Measurements from ENCODE around the gene NLRP12. TPM values are rescaled to one million over a fixed set of nuclear protein-coding genes. Genes with fewer than 3 reads are reported as not detected.
A peak's percentile ranks its signal among the peaks of the same experiment; 100 is the strongest.

NLRP12 gene
- total and polyA plus RNA-seq, 2 donors (not counting 3 experiments of a cell fraction or from before 2014, with no cell fraction given) = 0.46 to 0.73 TPM

- Histone ChIP-seq H3K27me3 (ENCODE audit: control insufficient read depth in 2 of 2, insufficient read depth in 2 of 2, low read length in 2 of 2) (no peaks in the 10 kb centered on the region), H3K36me3 (ENCODE audit: control insufficient read depth in 2 of 2, extremely low read depth in 1 of 2, insufficient read depth in 2 of 2, low read length in 2 of 2) (no peaks in the 10 kb centered on the region), H3K4me1 (ENCODE audit: control insufficient read depth, extremely low read depth, insufficient read depth, low read length) (peaks cover 15% of the 10 kb centered on the region), H4K20me1 (replicated peaks; ENCODE audit: control insufficient read depth, extremely low read depth, insufficient read depth, low read length) (no peaks in the 10 kb centered on the region), H3K4me2 (ENCODE audit: insufficient read depth, low read length) (peak overlapping the region; percentile 78), H2AFZ (ENCODE audit: low read depth, low read length) (peak overlapping the region; percentile 18), H3K4me3 (replicated peaks in 1 of 3; ENCODE audit: insufficient read depth in 1 of 3, low read depth in 1 of 3, low read length in 3 of 3) (peak overlapping the region in 1 of 3 experiments; percentile 7), H3K9ac (replicated peaks; ENCODE audit: extremely low read depth, insufficient read depth, low read length) (peak overlapping the region; percentile 98), H3K9me3 (replicated peaks; ENCODE audit: control insufficient read depth, insufficient read depth, low read length) (no peaks in the 10 kb centered on the region), H3K9me1 (replicated peaks; ENCODE audit: control insufficient read depth, extremely low read depth, insufficient read depth, low read length) (no peaks in the 10 kb centered on the region), H3K27ac (ENCODE audit: insufficient read depth, low read depth, low read length) (peak overlapping the region; percentile 100), H3K79me2 (ENCODE audit: control insufficient read depth, insufficient read depth, low read length) (peaks cover 24% of the 10 kb centered on the region)
- intact Hi-C loops (cut with micrococcal nuclease) (loop anchor here (1.0 to 5.0 kb wide), 10 partner anchors 12 to 595 kb away; partner anchors contain the start of genes CNOT3 and LENG9), dilution Hi-C loops (cut with MboI; ENCODE audit: extremely low pct_ligation_motif_present, low sequenced_read_pairs) (no loop called here)
- POLR2A ChIA-PET = interaction anchor here (1.2 to 1.6 kb wide), 4 partner anchors 12 to 270 kb away, joined by 3 to 7 read pairs (median 5); partner anchors contain the start of gene CNOT3
- DNase-seq (ENCODE audit: low read depth, low spot score) (no peak), FAIRE-seq (no peak)
- BruUV-seq (replicated peaks) = TSS peak; percentile 13
- CTCF ChIA-PET = interaction anchor here (1.0 to 3.6 kb wide), 11 partner anchors 12 to 163 kb away, joined by 3 to 29 read pairs (median 5); partner anchors contain the start of gene PRKCG
- TF ChIP-seq POLR2AphosphoS5 (IDR thresholded peaks at IDR 0.05; ENCODE audit: insufficient read depth, low read depth, low read length) = no peak
- TF ChIP-seq FOS (IDR thresholded peaks at IDR 0.05; ENCODE audit: borderline replicate concordance, insufficient read depth, low read length) = no peak
- no peak for TF ChIP-seq POLR2A (IDR thresholded peaks at IDR 0.05; ENCODE audit: low read depth, low read length)
- no peak for TF ChIP-seq GATA2 (IDR thresholded peaks at IDR 0.05; ENCODE audit: insufficient read depth, insufficient read length, low read depth, low read length)
- TF ChIP-seq, protein P1, sequence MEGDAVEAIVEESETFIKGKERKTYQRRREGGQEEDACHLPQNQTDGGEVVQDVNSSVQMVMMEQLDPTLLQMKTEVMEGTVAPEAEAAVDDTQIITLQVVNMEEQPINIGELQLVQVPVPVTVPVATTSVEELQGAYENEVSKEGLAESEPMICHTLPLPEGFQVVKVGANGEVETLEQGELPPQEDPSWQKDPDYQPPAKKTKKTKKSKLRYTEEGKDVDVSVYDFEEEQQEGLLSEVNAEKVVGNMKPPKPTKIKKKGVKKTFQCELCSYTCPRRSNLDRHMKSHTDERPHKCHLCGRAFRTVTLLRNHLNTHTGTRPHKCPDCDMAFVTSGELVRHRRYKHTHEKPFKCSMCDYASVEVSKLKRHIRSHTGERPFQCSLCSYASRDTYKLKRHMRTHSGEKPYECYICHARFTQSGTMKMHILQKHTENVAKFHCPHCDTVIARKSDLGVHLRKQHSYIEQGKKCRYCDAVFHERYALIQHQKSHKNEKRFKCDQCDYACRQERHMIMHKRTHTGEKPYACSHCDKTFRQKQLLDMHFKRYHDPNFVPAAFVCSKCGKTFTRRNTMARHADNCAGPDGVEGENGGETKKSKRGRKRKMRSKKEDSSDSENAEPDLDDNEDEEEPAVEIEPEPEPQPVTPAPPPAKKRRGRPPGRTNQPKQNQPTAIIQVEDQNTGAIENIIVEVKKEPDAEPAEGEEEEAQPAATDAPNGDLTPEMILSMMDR (IDR thresholded peaks at IDR 0.05; ENCODE audit: extremely low read depth in 1 of 2, insufficient read depth in 1 of 2, low read depth in 1 of 2, low read length in 2 of 2) = no peak
- no peak for TF ChIP-seq MAX (IDR thresholded peaks at IDR 0.05; ENCODE audit: insufficient read depth, insufficient read length)
- TF ChIP-seq JUN (IDR thresholded peaks at IDR 0.05; ENCODE audit: borderline replicate concordance, insufficient read depth, insufficient read length, low read depth) = no peak
Observed at GRCh38 chr19:53866865-53867224, 42.7 kb upstream of the NLRP12 start.
